BE2C (cell line): Measurements from ENCODE around the gene NUP210.

Source experiments
- DNase-seq: peaks from one replicate; pipeline ENCODE4 v3.0.0-alpha.2; 2020
- H3K27me3 ChIP-seq: fragments of 250-450 bp; sonication (Bioruptor Pico); 2 replicates; pipeline ENCODE4 v1.5.1; 2020; ENCODE audit warnings: mild to moderate bottlenecking
- H3K36me3 ChIP-seq: fragments of 250-450 bp; sonication (Bioruptor Pico); 2 replicates; pipeline ENCODE4 v1.5.1; 2020; ENCODE audit warnings: mild to moderate bottlenecking
- H3K4me1 ChIP-seq: fragments of 250-450 bp; sonication (Bioruptor Pico); 2 replicates; pipeline ENCODE4 v1.5.1; 2020
- H3K4me3 ChIP-seq: 2 replicates; pipeline ENCODE4 v1.5.1; 2011; ENCODE audit warnings: low read depth, low read length
- H3K9me3 ChIP-seq: fragments of 250-450 bp; sonication (Bioruptor Pico); 2 replicates; pipeline ENCODE4 v1.5.1; 2020
- TF ChIP-seq, protein P1 (sequence below): IDR thresholded peaks from 2 replicates; pipeline ENCODE4 v1.5.1; 2012; ENCODE audit warnings: mild to moderate bottlenecking, low read depth, low read length

NUP210 gene

DNA sequence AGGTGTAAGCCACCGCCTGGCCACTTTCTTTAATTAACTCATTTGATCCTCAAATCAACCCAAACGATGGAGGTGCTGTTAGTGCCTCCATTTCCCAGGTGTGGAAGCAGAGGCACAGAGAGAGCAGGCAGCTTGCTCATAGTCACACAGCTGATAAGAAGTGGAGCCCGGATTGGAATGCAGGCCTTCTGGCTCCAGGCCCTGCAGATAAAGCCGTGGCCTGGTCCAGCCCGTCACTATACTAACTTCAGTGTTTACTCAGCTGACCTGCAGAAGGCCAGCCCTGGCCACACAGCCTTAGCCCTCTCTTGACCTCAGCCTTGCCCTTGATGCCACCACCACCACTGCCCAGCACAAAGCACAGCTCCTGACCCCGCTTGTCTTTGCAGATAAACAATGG, 116.7 kb downstream of the NUP210 start:
- TF ChIP-seq, protein P1, sequence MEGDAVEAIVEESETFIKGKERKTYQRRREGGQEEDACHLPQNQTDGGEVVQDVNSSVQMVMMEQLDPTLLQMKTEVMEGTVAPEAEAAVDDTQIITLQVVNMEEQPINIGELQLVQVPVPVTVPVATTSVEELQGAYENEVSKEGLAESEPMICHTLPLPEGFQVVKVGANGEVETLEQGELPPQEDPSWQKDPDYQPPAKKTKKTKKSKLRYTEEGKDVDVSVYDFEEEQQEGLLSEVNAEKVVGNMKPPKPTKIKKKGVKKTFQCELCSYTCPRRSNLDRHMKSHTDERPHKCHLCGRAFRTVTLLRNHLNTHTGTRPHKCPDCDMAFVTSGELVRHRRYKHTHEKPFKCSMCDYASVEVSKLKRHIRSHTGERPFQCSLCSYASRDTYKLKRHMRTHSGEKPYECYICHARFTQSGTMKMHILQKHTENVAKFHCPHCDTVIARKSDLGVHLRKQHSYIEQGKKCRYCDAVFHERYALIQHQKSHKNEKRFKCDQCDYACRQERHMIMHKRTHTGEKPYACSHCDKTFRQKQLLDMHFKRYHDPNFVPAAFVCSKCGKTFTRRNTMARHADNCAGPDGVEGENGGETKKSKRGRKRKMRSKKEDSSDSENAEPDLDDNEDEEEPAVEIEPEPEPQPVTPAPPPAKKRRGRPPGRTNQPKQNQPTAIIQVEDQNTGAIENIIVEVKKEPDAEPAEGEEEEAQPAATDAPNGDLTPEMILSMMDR, result no peak

DNA sequence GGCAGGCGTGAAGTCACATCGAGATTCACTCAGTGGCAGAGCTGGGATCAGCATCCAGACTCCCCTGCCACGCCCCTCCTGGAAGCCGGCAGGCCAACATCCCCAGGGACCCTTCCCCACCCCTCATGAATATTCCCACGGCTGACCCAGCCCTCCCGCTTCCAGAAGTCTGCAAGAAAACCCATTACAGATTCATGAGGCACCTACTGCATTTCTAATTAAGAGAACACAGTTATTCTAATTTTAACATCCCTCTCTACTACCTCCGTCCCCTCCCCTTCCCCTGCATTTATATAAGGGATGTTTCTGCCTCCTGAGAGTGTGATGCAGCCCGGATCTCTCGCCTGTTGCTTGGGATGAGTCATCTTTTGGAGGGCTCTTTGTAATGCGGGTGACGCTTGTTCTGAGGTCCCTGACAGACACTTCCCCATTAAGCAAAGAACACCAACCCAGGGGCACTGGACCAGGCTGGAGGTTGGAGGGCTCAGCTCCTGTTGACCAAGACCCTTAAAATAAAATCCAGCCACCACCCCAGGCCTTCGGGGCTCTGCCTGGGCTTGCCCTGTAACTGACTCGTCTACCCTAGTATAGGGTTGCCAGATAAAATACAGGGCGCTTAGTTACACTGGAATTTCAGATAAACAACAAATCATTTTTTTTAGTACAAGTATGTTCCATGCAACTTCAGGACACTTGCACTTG, 118.7 kb downstream of the NUP210 start:
- TF ChIP-seq, protein P1, result no peak
- H3K4me3 ChIP-seq, result no peak overlapping the region
- no peaks in the 10 kb centered on the region for H3K36me3 ChIP-seq
- no peaks in the 10 kb centered on the region for H3K4me1 ChIP-seq
- H3K27me3 ChIP-seq, result no peaks in the 10 kb centered on the region
- DNase-seq, result peak; percentile 33
- no peaks in the 10 kb centered on the region for H3K9me3 ChIP-seq

More for the DNA sequence above, 116.7 kb downstream of the NUP210 start:
- no peaks in the 10 kb centered on the region for H3K4me1 ChIP-seq
- H3K27me3 ChIP-seq, result no peaks in the 10 kb centered on the region
- no peaks in the 10 kb centered on the region for H3K9me3 ChIP-seq
- H3K4me3 ChIP-seq, result no peak overlapping the region
- no peak for DNase-seq
- no peaks in the 10 kb centered on the region for H3K36me3 ChIP-seq

DNA sequence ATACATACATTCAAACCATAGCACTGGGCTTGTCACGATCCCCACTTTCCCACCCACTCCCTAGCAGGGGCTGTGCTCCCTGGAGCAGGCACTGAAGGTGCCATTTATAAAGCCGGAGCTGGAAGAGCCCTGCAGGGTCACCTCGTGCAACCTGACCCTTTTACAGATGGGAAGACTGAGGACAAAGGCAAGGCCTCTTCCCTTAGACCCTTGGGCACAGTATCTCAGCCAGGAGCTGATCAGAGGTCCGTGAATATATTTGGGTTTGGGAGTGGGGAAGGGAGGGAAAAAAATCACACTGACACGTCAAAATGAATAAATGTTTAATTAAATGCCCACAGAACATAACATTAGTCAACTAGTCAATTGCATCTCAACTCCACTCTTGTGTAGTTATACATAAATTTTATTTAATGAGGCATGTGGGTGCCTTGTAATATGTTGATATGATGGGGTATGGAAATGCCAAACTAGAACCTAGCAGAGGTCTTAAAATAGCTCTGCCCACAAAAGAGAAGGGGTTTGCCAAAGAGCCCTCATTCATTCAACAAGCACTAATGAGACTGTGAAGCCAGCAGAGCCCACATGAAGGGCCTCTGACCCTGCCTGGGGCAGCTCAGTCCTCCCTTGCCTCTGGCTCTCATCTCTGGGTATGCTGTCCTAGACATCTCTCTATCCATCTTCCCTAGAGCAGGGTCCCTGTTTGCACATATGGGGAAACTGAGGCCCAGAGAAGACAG, 119.4 kb downstream of the NUP210 start:
- no peak for DNase-seq
- H3K9me3 ChIP-seq, result no peaks in the 10 kb centered on the region
- TF ChIP-seq, protein P1, result no peak
- no peaks in the 10 kb centered on the region for H3K36me3 ChIP-seq
- H3K4me1 ChIP-seq, result no peaks in the 10 kb centered on the region
- no peaks in the 10 kb centered on the region for H3K27me3 ChIP-seq
- H3K4me3 ChIP-seq, result no peak overlapping the region

DNA sequence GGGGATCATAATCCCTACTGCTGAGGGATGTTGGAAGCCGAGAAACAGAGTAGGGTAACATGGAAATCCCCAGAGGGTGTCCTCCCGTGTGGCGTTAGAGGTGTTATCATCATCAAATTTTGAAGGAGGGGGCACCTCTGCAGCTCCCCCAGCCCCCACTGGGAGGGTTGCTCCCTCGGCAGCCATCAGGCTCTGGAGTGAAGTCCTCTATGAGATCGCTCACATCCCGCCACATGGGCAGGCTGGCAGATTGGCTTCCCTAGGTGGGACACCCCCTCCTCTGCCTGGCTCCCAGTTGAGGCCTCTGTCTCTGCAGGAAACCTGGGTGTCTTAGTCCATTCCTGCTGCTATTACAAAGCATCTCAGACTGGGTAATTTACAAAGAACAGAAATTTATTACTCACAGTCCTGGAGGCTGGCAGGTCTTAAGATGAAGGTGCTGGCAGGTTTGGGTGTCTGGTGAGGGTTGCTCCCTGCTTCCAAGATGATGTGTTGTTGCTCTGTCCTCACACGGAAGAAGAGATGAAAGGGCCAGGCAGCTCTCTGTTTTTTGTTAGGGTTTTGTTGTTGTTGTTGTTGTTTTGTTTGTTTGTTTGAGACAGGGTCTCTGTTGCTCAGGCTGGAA, 120.5 kb downstream of the NUP210 start:
- Histone ChIP-seq H3K4me1 (no peaks in the 10 kb centered on the region), H3K27me3 (no peaks in the 10 kb centered on the region), H3K9me3 (no peaks in the 10 kb centered on the region), H3K36me3 (no peaks in the 10 kb centered on the region), H3K4me3 (no peak overlapping the region)
- TF ChIP-seq, protein P1, result no peak
- DNase-seq, result no peak

DNA sequence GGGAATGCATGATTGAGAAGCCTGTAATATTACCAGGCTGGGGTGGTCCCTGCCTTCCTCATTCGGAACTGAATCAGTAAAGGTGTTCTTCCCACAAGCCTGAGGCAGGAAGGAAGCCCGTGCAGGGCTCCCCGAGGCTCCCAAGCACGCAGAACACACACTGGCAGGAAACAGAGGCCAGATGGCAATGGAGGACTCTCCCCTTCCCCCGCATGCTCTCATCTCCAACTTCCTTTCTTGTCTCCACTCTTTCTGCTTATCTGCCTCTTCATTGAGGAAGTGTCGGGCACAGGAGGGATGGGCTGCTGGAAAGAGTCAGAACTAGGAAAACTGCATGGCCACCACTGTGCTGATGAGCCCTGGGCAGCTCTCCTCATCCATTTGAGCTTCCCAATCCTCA, 123.5 kb downstream of the NUP210 start:
- TF ChIP-seq, protein P1, result no peak
- no peak for DNase-seq
- Histone ChIP-seq H3K4me1 (no peaks in the 10 kb centered on the region), H3K27me3 (no peaks in the 10 kb centered on the region), H3K4me3 (no peak overlapping the region), H3K36me3 (no peaks in the 10 kb centered on the region), H3K9me3 (no peaks in the 10 kb centered on the region)
